ENCODE results near the gene MST1. TPM values are rescaled to one million over a fixed set of nuclear protein-coding genes. Genes with fewer than 3 reads are reported as not detected.

The MST1 gene
- total RNA-seq, 2 experiments from 2014 or later = 8.6 to 12.4 TPM

DNA sequence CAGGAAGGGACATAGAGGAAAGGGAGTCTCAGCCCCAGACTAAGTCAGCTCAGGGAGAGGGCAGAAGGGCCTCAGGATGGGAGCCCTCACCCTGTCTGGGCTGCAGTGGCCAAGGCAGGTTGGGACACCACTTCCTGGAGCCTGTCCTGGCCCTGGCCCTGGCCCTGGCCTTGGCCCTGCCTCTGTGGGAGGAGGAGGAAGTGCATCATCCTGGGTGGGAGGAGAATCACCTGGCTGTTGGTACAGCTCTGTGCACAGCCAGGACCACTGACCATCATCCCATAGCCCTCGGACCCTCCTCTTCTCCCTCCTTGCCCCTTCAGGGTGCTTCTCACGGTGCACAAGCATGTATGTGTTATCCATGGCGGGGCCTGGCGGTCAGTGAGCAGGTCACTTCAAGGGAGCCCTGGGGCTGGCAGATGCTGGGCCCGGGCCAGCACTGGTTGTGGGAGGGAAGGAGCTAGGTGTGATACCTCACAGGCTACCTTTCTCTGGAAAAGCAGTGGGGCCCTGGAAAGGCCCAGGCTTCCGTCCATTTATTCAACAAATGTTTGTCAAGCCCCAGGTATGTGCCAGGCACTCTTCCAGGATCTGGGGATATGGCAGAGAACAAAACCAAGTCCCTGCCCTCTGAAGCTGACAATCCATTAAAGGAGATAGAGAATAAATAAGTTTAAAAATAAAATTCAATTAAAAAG, 23.3 kb downstream of the MST1 start:
- H3K36me3 Mint-ChIP-seq (ENCODE audit: low read depth) = no peaks in the 10 kb centered on the region
- no peak overlapping the region for H3K27ac Mint-ChIP-seq
- POLR2A ChIA-PET = interaction anchor here (1.1 kb wide), 1 partner anchor 127 kb away, joined by 5 read pairs; no protein-coding TSS in a partner anchor
- H3K9me3 Mint-ChIP-seq = no peaks in the 10 kb centered on the region
- H3K4me3 Mint-ChIP-seq = no peak overlapping the region
- H3K27me3 Mint-ChIP-seq = no peaks in the 10 kb centered on the region
- CTCF ChIA-PET = interaction anchor here (2.7 kb wide), 1 partner anchor 126 kb away, joined by 23 read pairs; no protein-coding TSS in a partner anchor
- DNase-seq = no peak
- H3K4me1 Mint-ChIP-seq = peaks cover 2% of the 10 kb centered on the region

GRCh38 chr3:49664300-49664699, 25.0 kb downstream of the MST1 start:
- CTCF ChIA-PET = interaction anchor here (1.4 kb wide), 1 partner anchor 125 kb away, joined by 5 read pairs; no protein-coding TSS in a partner anchor
- Mint-ChIP-seq H3K4me3 (no peak overlapping the region), H3K9me3 (no peaks in the 10 kb centered on the region), H3K36me3 (ENCODE audit: low read depth) (no peaks in the 10 kb centered on the region), H3K27ac (no peak overlapping the region), H3K27me3 (no peaks in the 10 kb centered on the region), H3K4me1 (peaks cover 2% of the 10 kb centered on the region)
- POLR2A ChIA-PET = interaction anchor here (1.8 kb wide), 1 partner anchor 124 kb away, joined by 5 read pairs; no protein-coding TSS in a partner anchor
- no peak for DNase-seq

GRCh38 chr3:49663831-49664230, 25.4 kb downstream of the MST1 start:
- Mint-ChIP-seq H3K27ac (no peak overlapping the region), H3K36me3 (ENCODE audit: low read depth) (no peaks in the 10 kb centered on the region), H3K9me3 (no peaks in the 10 kb centered on the region), H3K27me3 (no peaks in the 10 kb centered on the region), H3K4me1 (peaks cover 2% of the 10 kb centered on the region), H3K4me3 (no peak overlapping the region)
- ChIA-PET POLR2A (interaction anchor here (0.9 to 1.8 kb wide), 4 partner anchors 8 to 124 kb away, joined by 3 to 5 read pairs (median 3); no protein-coding TSS in a partner anchor), CTCF (interaction anchor here (1.0 to 1.4 kb wide), 2 partner anchors 8 to 124 kb away, joined by 3 to 5 read pairs; no protein-coding TSS in a partner anchor)
- DNase-seq = no peak

DNA sequence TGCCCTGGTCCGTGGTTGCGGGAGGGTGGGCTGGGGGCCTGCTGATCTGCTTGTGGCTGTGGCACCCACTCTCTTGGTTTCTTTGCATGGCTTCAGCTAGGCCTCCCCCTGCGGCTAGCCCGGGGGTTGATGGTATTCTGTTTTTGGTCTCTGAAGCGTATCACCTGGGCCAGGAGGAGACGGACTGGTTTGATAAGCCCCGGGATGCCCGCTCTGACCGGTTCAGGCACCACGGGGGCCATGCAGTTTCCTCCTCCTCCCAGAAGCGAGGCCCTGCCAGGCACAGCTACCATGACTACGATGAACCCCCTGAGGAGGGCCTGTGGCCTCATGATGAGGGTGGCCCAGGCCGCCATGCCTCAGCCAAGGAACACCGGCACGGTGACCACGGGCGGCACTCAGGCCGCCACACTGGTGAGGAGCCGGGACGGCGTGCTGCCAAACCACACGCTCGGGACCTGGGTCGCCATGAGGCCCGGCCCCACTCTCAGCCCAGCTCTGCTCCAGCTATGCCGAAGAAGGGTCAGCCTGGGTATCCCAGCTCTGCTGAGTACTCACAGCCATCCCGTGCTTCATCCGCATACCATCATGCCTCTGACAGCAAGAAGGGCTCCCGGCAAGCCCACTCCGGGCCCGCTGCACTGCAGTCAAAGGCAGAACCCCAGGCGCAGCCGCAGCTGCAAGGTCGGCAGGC, 26.4 kb downstream of the MST1 start:
- DNase-seq = no peak
- no peaks in the 10 kb centered on the region for H3K27me3 Mint-ChIP-seq
- H3K4me3 Mint-ChIP-seq = no peak overlapping the region
- ChIA-PET CTCF (interaction anchor here (1.0 kb wide), 1 partner anchor 9 kb away, joined by 3 read pairs; no protein-coding TSS in a partner anchor), POLR2A (interaction anchor here (0.9 to 1.8 kb wide), 4 partner anchors 9 to 123 kb away, joined by 3 to 5 read pairs (median 3); no protein-coding TSS in a partner anchor)
- H3K9me3 Mint-ChIP-seq = no peaks in the 10 kb centered on the region
- H3K4me1 Mint-ChIP-seq = peaks cover 2% of the 10 kb centered on the region
- no peaks in the 10 kb centered on the region for H3K36me3 Mint-ChIP-seq (ENCODE audit: low read depth)
- H3K27ac Mint-ChIP-seq = no peak overlapping the region

- Mint-ChIP-seq H3K4me1 (peaks cover 2% of the 10 kb centered on the region), H3K27ac (no peak overlapping the region), H3K27me3 (no peaks in the 10 kb centered on the region), H3K4me3 (no peak overlapping the region), H3K9me3 (no peaks in the 10 kb centered on the region), H3K36me3 (ENCODE audit: low read depth) (no peaks in the 10 kb centered on the region)
- ChIA-PET CTCF (no interaction called here), POLR2A (no interaction called here)
- no peak for DNase-seq
Measured at GRCh38 chr3:49662021-49662420, 27.3 kb downstream of the MST1 start.

DNA sequence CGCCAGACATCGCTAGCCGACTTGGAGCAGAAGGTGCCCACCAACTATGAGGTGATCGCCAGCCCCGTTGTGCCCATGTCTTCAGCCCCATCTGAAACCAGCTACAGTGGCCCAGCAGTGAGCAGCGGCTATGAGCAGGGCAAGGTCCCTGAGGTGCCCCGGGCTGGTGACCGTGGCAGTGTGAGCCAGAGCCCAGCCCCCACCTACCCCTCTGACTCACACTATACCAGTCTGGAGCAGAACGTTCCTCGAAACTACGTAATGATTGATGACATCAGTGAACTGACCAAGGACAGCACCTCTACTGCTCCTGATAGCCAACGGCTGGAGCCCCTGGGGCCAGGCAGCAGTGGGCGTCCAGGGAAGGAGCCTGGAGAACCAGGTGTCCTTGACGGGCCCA, 28.0 kb downstream of the MST1 start:
- H3K4me1 Mint-ChIP-seq = peaks cover 2% of the 10 kb centered on the region
- ChIA-PET POLR2A (no interaction called here), CTCF (interaction anchor here (0.6 to 2.3 kb wide), 2 partner anchors 10 to 122 kb away, joined by 4 to 7 read pairs; no protein-coding TSS in a partner anchor)
- H3K27ac Mint-ChIP-seq = no peak overlapping the region
- no peaks in the 10 kb centered on the region for H3K27me3 Mint-ChIP-seq
- no peak for DNase-seq
- H3K9me3 Mint-ChIP-seq = no peaks in the 10 kb centered on the region
- no peak overlapping the region for H3K4me3 Mint-ChIP-seq
- H3K36me3 Mint-ChIP-seq (ENCODE audit: low read depth) = no peaks in the 10 kb centered on the region

DNA sequence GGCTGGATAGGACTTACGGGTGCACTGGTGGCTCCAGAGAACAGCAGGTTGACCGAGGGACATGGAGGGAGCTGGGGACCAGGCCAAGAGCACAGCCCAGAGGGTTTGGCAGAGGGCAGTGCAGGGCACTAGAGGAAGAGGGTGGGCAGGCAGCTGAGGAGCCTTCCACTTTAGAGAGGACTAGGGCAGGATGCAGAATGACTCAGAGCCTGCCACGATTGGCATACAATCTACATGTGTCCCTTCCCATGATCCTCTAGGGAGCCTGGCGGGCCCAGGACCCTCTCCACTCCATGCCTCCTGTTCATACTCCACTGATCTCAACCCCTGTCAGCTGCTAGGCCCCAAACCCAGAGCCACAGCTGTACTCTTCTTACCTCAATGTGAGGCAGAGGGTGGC, 29.5 kb downstream of the MST1 start:
- POLR2A ChIA-PET = interaction anchor here (0.6 kb wide), 1 partner anchor 509 kb away, joined by 3 read pairs; no protein-coding TSS in a partner anchor
- H3K4me3 Mint-ChIP-seq = no peak overlapping the region

DNA sequence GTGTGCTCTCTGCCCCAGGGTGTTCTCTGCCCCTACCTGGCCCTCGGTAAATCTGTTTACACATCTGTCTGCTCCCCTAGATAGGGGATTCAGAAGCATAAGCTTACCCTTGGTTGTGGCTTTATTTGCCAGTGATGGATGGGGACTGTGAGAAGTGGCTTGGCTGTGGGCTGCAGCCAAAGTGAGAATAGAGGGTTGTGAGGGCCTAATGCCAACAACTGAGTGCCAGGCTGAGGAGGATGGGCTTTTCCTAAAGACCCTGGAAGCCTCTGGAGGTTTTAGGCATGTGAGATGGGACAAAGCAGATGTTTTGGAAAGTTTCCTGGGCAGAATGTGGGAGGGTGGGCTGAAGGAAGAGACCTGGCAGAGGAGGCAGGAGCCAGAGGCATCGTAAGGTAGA, 30.6 kb downstream of the MST1 start:
- no peaks in the 10 kb centered on the region for H3K4me1 Mint-ChIP-seq
- no peaks in the 10 kb centered on the region for H3K27me3 Mint-ChIP-seq
- POLR2A ChIA-PET = no interaction called here
- CTCF ChIA-PET = no interaction called here
- no peak for DNase-seq
- H3K36me3 Mint-ChIP-seq (ENCODE audit: low read depth) = no peaks in the 10 kb centered on the region
- no peak overlapping the region for H3K27ac Mint-ChIP-seq
- no peak overlapping the region for H3K4me3 Mint-ChIP-seq
- H3K9me3 Mint-ChIP-seq = no peaks in the 10 kb centered on the region

More for the DNA sequence above, 29.5 kb downstream of the MST1 start:
- no peak for DNase-seq
- Mint-ChIP-seq H3K4me1 (no peaks in the 10 kb centered on the region), H3K36me3 (ENCODE audit: low read depth) (no peaks in the 10 kb centered on the region), H3K27ac (no peak overlapping the region), H3K27me3 (no peaks in the 10 kb centered on the region), H3K9me3 (no peaks in the 10 kb centered on the region)
- CTCF ChIA-PET = interaction anchor here (0.5 to 2.3 kb wide), 3 partner anchors 13 to 120 kb away, joined by 4 to 7 read pairs (median 4); no protein-coding TSS in a partner anchor

DNA sequence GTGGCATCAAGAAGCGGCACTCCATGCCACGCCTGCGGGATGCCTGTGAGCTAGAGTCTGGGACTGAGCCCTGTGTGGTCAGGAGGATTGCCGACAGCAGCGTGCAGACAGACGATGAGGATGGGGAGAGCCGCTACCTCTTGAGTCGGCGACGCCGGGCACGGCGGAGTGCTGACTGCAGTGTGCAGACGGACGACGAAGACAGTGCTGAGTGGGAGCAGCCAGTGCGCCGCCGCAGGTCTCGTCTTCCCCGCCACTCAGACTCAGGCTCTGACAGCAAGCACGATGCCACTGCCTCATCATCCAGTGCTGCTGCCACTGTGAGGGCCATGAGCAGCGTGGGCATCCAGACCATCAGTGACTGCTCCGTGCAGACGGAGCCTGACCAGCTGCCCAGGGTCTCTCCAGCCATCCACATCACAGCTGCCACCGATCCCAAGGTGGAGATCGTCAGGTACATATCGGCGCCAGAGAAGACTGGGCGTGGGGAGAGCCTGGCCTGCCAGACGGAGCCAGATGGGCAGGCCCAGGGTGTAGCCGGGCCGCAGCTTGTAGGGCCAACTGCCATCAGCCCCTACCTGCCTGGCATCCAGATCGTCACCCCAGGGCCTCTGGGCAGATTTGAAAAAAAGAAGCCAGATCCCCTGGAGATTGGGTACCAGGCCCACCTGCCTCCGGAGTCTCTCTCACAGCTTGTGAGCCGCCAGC, 31.9 kb downstream of the MST1 start:
- no peak overlapping the region for H3K4me3 Mint-ChIP-seq
- ChIA-PET POLR2A (interaction anchor here (1.0 kb wide), 1 partner anchor 118 kb away, joined by 3 read pairs; no protein-coding TSS in a partner anchor), CTCF (interaction anchor here (0.7 to 1.4 kb wide), 2 partner anchors 117 to 118 kb away, joined by 3 to 12 read pairs; no protein-coding TSS in a partner anchor)
- no peaks in the 10 kb centered on the region for H3K36me3 Mint-ChIP-seq (ENCODE audit: low read depth)
- H3K4me1 Mint-ChIP-seq = no peaks in the 10 kb centered on the region
- no peaks in the 10 kb centered on the region for H3K9me3 Mint-ChIP-seq
- H3K27ac Mint-ChIP-seq = no peak overlapping the region
- no peak for DNase-seq
- no peaks in the 10 kb centered on the region for H3K27me3 Mint-ChIP-seq

GRCh38 chr3:49656541-49657112, 32.6 kb downstream of the MST1 start:
- no peaks in the 10 kb centered on the region for H3K36me3 Mint-ChIP-seq (ENCODE audit: low read depth)
- no peak overlapping the region for H3K4me3 Mint-ChIP-seq
- no peak overlapping the region for H3K27ac Mint-ChIP-seq
- no peak for DNase-seq
- ChIA-PET CTCF (interaction anchor here (1.4 kb wide), 1 partner anchor 117 kb away, joined by 12 read pairs; no protein-coding TSS in a partner anchor), POLR2A (interaction anchor here (1.0 to 1.4 kb wide), 2 partner anchors 117 kb away, joined by 3 read pairs; no protein-coding TSS in a partner anchor)
- H3K9me3 Mint-ChIP-seq = no peaks in the 10 kb centered on the region
- no peaks in the 10 kb centered on the region for H3K4me1 Mint-ChIP-seq
- H3K27me3 Mint-ChIP-seq = no peaks in the 10 kb centered on the region

GRCh38 chr3:49655731-49656285, 33.5 kb downstream of the MST1 start:
- ChIA-PET CTCF (interaction anchor here (1.4 kb wide), 1 partner anchor 116 kb away, joined by 12 read pairs; no protein-coding TSS in a partner anchor), POLR2A (interaction anchor here (1.4 kb wide), 1 partner anchor 116 kb away, joined by 3 read pairs; no protein-coding TSS in a partner anchor)
- H3K36me3 Mint-ChIP-seq (ENCODE audit: low read depth) = no peaks in the 10 kb centered on the region
- no peaks in the 10 kb centered on the region for H3K9me3 Mint-ChIP-seq
- no peak for DNase-seq
- no peaks in the 10 kb centered on the region for H3K4me1 Mint-ChIP-seq
- no peak overlapping the region for H3K4me3 Mint-ChIP-seq
- H3K27me3 Mint-ChIP-seq = no peaks in the 10 kb centered on the region
- no peak overlapping the region for H3K27ac Mint-ChIP-seq

GRCh38 chr3:49654955-49655556, 34.2 kb downstream of the MST1 start:
- no peaks in the 10 kb centered on the region for H3K27me3 Mint-ChIP-seq
- ChIA-PET CTCF (no interaction called here), POLR2A (interaction anchor here (1.4 kb wide), 1 partner anchor 115 kb away, joined by 3 read pairs; no protein-coding TSS in a partner anchor)
- no peaks in the 10 kb centered on the region for H3K4me1 Mint-ChIP-seq
- no peak for DNase-seq
- H3K36me3 Mint-ChIP-seq (ENCODE audit: low read depth) = no peaks in the 10 kb centered on the region
- H3K9me3 Mint-ChIP-seq = no peaks in the 10 kb centered on the region
- no peak overlapping the region for H3K27ac Mint-ChIP-seq
- H3K4me3 Mint-ChIP-seq = no peak overlapping the region

Data from activated CD4-positive, alpha-beta memory T cell treated with anti-CD3 and anti-CD28 coated beads, Interleukin-2, amount 10 ng/mL, durations not matched to agents 7 days and 5 days (primary cell).